OCI-LY7 (cell line): ENCODE results near the gene TPSD1. TPM values are rescaled to one million over a fixed set of nuclear protein-coding genes. Genes with fewer than 3 reads are reported as not detected.

Source experiments
- BruUV-seq: library from RNA; stranded (reverse); fragments of 400-500 nt; replicated peaks from 2 replicates; lab custom pipeline; 2021; lab: Mats Ljungman, UMichigan
- CTCF ChIA-PET: fragments of 300-600 bp; sonication (Branson Sonifier 250); formaldehyde crosslinking; loops from one replicate; lab custom pipeline; 2022; ENCODE audit warnings: antibody characterized with exemption; ENCODE audit not compliant: unreplicated experiment; lab: Charles Lee
- POLR2A ChIA-PET: fragments of 300-600 bp; sonication (Branson Sonifier 250); formaldehyde crosslinking; loops from one replicate; lab custom pipeline; 2022; ENCODE audit warnings: antibody characterized with exemption; lab: Charles Lee
- DNase-seq: peaks from one replicate; pipeline ENCODE4 v3.0.0-alpha.2; 2015; ENCODE audit warnings: low spot score
- H2AFZ ChIP-seq: fragments of 200-600 bp; sonication (generic), shearing (Covaris generic); 2 replicates; pipeline ENCODE4 v1.6.1; 2014; ENCODE audit warnings: mild to moderate bottlenecking, antibody characterized with exemption, low read length, moderate library complexity
- H3K27ac ChIP-seq: fragments of 200-600 bp; sonication (generic); 2 replicates; pipeline ENCODE4 v1.5.1; 2014; ENCODE audit warnings: mixed run types, low read depth, mild to moderate bottlenecking, moderate library complexity, low read length, inconsistent platforms; ENCODE audit not compliant: poor library complexity, severe bottlenecking
- H3K36me3 ChIP-seq: fragments of 200-600 bp; sonication (generic); 2 replicates; pipeline ENCODE4 v1.6.1; 2014; ENCODE audit warnings: mild to moderate bottlenecking, antibody characterized with exemption, low read length, moderate library complexity, mixed read lengths; ENCODE audit not compliant: insufficient read depth
- H3K4me1 ChIP-seq: fragments of 200-600 bp; sonication (generic); 2 replicates; pipeline ENCODE4 v1.5.1; 2014; ENCODE audit warnings: mild to moderate bottlenecking, low read length; ENCODE audit not compliant: insufficient read depth, poor library complexity, severe bottlenecking
- H3K4me2 ChIP-seq: fragments of 200-600 bp; sonication (generic); 2 replicates; pipeline ENCODE4 v1.6.1; 2014; ENCODE audit warnings: mild to moderate bottlenecking, low read length
- H3K4me3 ChIP-seq: fragments of 200-600 bp; sonication (generic); 2 replicates; pipeline ENCODE4 v1.5.1; 2014; ENCODE audit warnings: mild to moderate bottlenecking, low read depth, low read length; ENCODE audit not compliant: poor library complexity, severe bottlenecking
- H3K79me2 ChIP-seq: fragments of 200-600 bp; sonication (generic); 2 replicates; pipeline ENCODE4 v1.6.1; 2016; ENCODE audit warnings: low read depth, mild to moderate bottlenecking, low read length, moderate library complexity, mixed read lengths; ENCODE audit not compliant: insufficient read depth
- H3K9me2 ChIP-seq: fragments of 200-600 bp; sonication (generic); 2 replicates; pipeline ENCODE4 v1.6.1; 2016; ENCODE audit warnings: mild to moderate bottlenecking, low read length, mixed read lengths; ENCODE audit not compliant: insufficient read depth
- H3K9me3 ChIP-seq: fragments of 200-600 bp; sonication (generic); 2 replicates; pipeline ENCODE4 v1.6.1; 2014; ENCODE audit warnings: mild to moderate bottlenecking, mixed run types, low read length, mixed read lengths
- H4K20me1 ChIP-seq: fragments of 200-600 bp; sonication (generic); 2 replicates; pipeline ENCODE4 v1.6.1; 2014; ENCODE audit warnings: mild to moderate bottlenecking, antibody characterized with exemption, low read length, moderate library complexity, mixed read lengths; ENCODE audit not compliant: insufficient read depth
- CTCF ChIP-seq: fragments of 200-600 bp; sonication (generic); conservative IDR thresholded peaks from 2 replicates; pipeline ENCODE4 v1.5.1; 2014; ENCODE audit warnings: mild to moderate bottlenecking, antibody characterized with exemption, low read length, moderate library complexity, mixed read lengths
- EZH2phosphoT487 ChIP-seq: fragments of 200-600 bp; sonication (generic); IDR thresholded peaks from 2 replicates; pipeline ENCODE4 v1.6.1; 2018; ENCODE audit warnings: low read depth, borderline replicate concordance, mild to moderate bottlenecking, mixed run types, antibody characterized with exemption, low read length, moderate library complexity, mixed read lengths
- intact Hi-C: fragments of 100-400 bp; cut with micrococcal nuclease; formaldehyde crosslinking; loops from one replicate; pipeline ENCODE4 v1.10.0; 2022; ENCODE audit not compliant: unreplicated experiment
- total RNA-seq, 2 experiments: library from RNA; depleted of rRNA in 1 of 2; stranded (reverse); fragments of >200 nt in 1 of 2; shearing (Covaris generic) in 1 of 2; gene quantifications; 2 replicates each; pipeline ENCODE4 v1.2.3, GENCODE V29; 2014 to 2022

The TPSD1 gene
- total RNA-seq, 2 experiments from 2014 or later = not detected

GRCh38 chr16:1297018-1297696 is 41.3 kb downstream of the TPSD1 start:
- TF ChIP-seq CTCF (no peak), EZH2phosphoT487 (no peak)
- intact Hi-C loops = no loop called here
- H3K4me3 ChIP-seq = peak overlapping the region; percentile 22
- POLR2A ChIA-PET = no interaction called here
- BruUV-seq = no TSS peak
- H3K36me3 ChIP-seq = no peaks in the 10 kb centered on the region
- H3K9me2 ChIP-seq = no peaks in the 10 kb centered on the region
- peaks cover 23% of the 10 kb centered on the region for H3K4me1 ChIP-seq
- no peaks in the 10 kb centered on the region for H4K20me1 ChIP-seq
- DNase-seq = peak; percentile 60
- peak overlapping the region; percentile 82 for H2AFZ ChIP-seq
- no peaks in the 10 kb centered on the region for H3K79me2 ChIP-seq
- peak overlapping the region; percentile 60 for H3K27ac ChIP-seq
- CTCF ChIA-PET = no interaction called here
- peak overlapping the region; percentile 68 for H3K4me2 ChIP-seq
- H3K9me3 ChIP-seq = no peaks in the 10 kb centered on the region

- intact Hi-C loops = no loop called here
- H4K20me1 ChIP-seq = no peaks in the 10 kb centered on the region
- H2AFZ ChIP-seq = no peak overlapping the region
- no peak overlapping the region for H3K4me2 ChIP-seq
- no peaks in the 10 kb centered on the region for H3K79me2 ChIP-seq
- no TSS peak for BruUV-seq
- H3K9me3 ChIP-seq = no peaks in the 10 kb centered on the region
- DNase-seq = no peak
- H3K4me1 ChIP-seq = peaks cover 31% of the 10 kb centered on the region
- H3K36me3 ChIP-seq = no peaks in the 10 kb centered on the region
- no peak for TF ChIP-seq CTCF
- no peak for TF ChIP-seq EZH2phosphoT487
- H3K9me2 ChIP-seq = no peaks in the 10 kb centered on the region
- H3K4me3 ChIP-seq = no peak overlapping the region
- no peak overlapping the region for H3K27ac ChIP-seq
- ChIA-PET POLR2A (no interaction called here), CTCF (no interaction called here)
Measured at GRCh38 chr16:1298406-1298805, 42.5 kb downstream of the TPSD1 start.
